Transverse colon (tissue), 3 donors: ENCODE results near the gene GLB1L2.

ENCODE experiments used
- EP300 ChIP-seq: sonication (generic); formaldehyde crosslinking; IDR thresholded peaks from one replicate; pipeline ENCODE4 v1.6.1; 2017; ENCODE audit warnings: antibody characterized with exemption, low read depth
- POLR2A ChIP-seq: fragments of 450-650 bp; IDR thresholded peaks from one replicate; pipeline ENCODE4 v1.6.1; 2016; ENCODE audit warnings: antibody characterized with exemption, mild to moderate bottlenecking, moderate library complexity
- TF ChIP-seq, protein P1 (sequence below), 5 experiments: fragments of 200-600 bp in 3 of 5; fragments of 450-650 bp in 2 of 5; sonication (generic) in 3 of 5; IDR thresholded peaks; 1 replicate in 2 of 5; 2 replicates in 3 of 5; pipeline ENCODE4 v1.5.1; 2016 to 2017; ENCODE audit warnings: antibody characterized with exemption in 5 of 5, inconsistent platforms in 3 of 5, mild to moderate bottlenecking in 2 of 5, moderate library complexity in 1 of 5

DNA sequence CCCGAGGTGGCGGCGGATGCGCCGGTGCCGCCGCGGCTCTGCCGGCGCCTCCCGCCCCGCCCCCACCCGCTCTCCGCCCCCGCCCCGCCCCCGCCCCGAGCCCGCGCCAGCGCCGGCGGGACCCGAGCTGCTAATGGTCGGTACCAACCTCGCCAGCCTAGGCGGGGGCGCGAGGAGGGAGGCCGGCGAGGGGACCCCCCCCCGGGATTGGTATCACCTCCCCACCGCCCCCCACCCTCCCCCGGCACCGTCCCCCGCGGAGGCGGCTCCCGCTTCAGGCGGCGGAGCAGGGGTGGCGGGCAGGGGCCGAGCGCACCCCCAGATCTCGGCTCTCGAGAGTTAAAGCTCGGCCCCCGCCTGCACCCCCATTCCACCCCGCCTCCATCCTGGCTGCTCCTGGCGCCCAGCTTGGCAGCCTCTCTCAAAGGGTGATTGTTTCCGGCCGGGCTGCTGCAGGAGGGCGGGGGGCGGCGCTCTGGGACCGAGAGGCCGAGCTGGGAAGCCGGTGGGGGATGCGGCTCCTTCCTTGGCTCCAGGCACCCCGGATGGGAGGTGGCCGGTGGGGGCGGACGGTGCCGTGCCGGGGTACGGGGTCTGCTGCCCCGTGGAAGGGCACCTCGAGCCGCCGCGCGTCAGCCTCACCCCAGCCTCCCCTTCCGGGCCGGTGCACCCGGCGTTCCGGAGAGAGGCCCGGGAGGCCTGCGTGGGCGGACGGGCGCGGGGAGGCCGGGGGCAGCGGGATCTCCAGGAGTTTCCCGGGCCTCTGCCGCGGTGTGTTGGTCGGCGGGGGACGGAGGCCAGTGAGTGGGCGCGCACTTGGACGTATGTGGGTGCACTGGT lies 80.6 kb downstream of the GLB1L2 start, which contains the start of gene B3GAT1:
- TF ChIP-seq, protein P1, sequence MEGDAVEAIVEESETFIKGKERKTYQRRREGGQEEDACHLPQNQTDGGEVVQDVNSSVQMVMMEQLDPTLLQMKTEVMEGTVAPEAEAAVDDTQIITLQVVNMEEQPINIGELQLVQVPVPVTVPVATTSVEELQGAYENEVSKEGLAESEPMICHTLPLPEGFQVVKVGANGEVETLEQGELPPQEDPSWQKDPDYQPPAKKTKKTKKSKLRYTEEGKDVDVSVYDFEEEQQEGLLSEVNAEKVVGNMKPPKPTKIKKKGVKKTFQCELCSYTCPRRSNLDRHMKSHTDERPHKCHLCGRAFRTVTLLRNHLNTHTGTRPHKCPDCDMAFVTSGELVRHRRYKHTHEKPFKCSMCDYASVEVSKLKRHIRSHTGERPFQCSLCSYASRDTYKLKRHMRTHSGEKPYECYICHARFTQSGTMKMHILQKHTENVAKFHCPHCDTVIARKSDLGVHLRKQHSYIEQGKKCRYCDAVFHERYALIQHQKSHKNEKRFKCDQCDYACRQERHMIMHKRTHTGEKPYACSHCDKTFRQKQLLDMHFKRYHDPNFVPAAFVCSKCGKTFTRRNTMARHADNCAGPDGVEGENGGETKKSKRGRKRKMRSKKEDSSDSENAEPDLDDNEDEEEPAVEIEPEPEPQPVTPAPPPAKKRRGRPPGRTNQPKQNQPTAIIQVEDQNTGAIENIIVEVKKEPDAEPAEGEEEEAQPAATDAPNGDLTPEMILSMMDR (IDR thresholded peaks at IDR 0.05), result no peak
- no peak for TF ChIP-seq EP300
- no peak for TF ChIP-seq POLR2A
